IgD-negative memory B cell (primary cell): ENCODE results near the gene FOXI1. TPM values are rescaled to one million over a fixed set of nuclear protein-coding genes. Genes with fewer than 3 reads are reported as not detected.

Experiments used
- H3K27ac Mint-ChIP-seq, 3 donors: one replicate each; pipeline ENCODE4 v1.8.0; 2020 to 2022; ENCODE audit warnings: mild to moderate bottlenecking in 3 of 3, mixed read lengths in 3 of 3, moderate library complexity in 1 of 3
- H3K27me3 Mint-ChIP-seq: one replicate; pipeline ENCODE4 v1.8.0; 2021; ENCODE audit warnings: mixed read lengths
- H3K36me3 Mint-ChIP-seq: one replicate; pipeline ENCODE4 v1.8.0; 2020; ENCODE audit warnings: mild to moderate bottlenecking, mixed read lengths
- H3K4me1 Mint-ChIP-seq, 3 donors: one replicate each; pipeline ENCODE4 v1.8.0; 2020 to 2022; ENCODE audit warnings: mixed read lengths in 3 of 3, mild to moderate bottlenecking in 1 of 3
- H3K4me3 Mint-ChIP-seq, 4 donors: one replicate each; pipeline ENCODE4 v1.8.0; 2020 to 2022; ENCODE audit warnings: mild to moderate bottlenecking in 4 of 4, mixed read lengths in 4 of 4, moderate library complexity in 3 of 4
- H3K9me3 Mint-ChIP-seq, 3 donors: one replicate each; pipeline ENCODE4 v1.8.0; 2020 to 2021; ENCODE audit warnings: mixed read lengths in 3 of 3, mild to moderate bottlenecking in 1 of 3
- polyA plus RNA-seq: library from polyadenylated mRNA; unstranded; fragments of 300-500 nt; fragmentation: Illumina TruSeq; gene quantifications from one replicate; pipeline ENCODE4 v1.2.3, GENCODE V29; 2021

FOXI1 gene
- polyA plus RNA-seq, 1 donor from 2014 or later, result not detected

DNA sequence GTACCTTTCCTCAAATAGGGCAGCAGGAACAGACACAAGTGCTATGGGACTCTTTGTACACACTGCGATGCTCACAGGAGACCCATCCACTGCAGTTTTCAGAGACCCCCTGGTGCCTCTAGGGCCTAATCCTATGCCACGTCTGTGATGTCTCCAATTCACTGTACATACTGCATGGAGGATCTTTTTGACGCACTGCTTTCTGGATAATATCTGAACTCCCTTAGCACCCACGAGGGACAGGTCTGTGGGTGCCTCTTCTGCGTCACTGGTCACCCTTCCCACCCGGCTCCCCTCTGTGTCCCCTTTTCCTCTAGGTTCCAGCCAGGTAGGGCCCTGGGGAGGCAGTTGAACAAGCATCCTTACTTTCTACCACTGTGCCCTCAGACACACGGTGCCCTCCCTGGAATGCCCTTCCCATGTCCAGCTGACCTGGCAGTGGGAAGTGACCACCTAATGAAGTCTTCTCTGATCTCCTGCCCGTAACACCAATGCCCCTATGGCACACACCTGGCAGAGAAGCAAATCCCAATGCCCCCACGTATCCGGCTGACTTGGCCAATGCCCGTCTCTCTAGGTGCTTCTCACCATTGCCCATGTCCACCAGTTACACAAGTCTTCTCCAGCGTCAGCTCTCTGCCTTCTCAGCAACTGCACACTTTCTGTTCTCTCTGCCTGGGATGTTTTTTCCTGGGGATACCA lies 41.5 kb downstream of the FOXI1 start:
- Mint-ChIP-seq H3K4me3 (no peak overlapping the region), H3K27me3 (peaks cover 8% of the 10 kb centered on the region), H3K36me3 (peaks cover 2% of the 10 kb centered on the region), H3K27ac (no peak overlapping the region), H3K4me1 (no peaks in the 10 kb centered on the region), H3K9me3 (no peaks in the 10 kb centered on the region)

DNA sequence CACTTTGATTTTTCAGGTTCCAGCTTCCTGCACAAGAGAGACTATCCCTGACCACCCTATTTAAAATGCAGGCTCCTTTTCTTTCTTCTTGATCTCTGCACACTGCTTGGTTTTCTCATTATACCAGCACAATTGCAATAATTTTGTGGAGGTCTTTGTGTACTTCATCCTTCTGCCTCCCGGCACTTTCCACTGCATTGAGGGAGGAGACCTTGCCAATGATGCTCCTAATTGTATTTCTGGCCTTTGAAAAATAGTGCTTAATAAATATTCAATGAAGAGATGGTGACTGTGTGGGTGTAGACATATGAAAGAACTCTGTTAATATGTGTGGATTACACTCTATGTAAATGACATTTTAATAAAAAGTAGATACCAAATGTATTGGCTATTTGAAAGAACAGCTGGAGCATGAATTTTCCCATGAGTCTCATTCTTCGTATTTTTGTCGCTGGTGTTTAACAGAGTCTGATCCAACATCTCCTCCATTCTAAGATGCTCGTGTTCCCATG lies 42.1 kb downstream of the FOXI1 start:
- H3K9me3 Mint-ChIP-seq, result no peaks in the 10 kb centered on the region
- H3K4me1 Mint-ChIP-seq, result no peaks in the 10 kb centered on the region
- H3K36me3 Mint-ChIP-seq, result no peaks in the 10 kb centered on the region
- H3K4me3 Mint-ChIP-seq, result no peak overlapping the region
- no peak overlapping the region for H3K27ac Mint-ChIP-seq
- peaks cover 7% of the 10 kb centered on the region for H3K27me3 Mint-ChIP-seq

DNA sequence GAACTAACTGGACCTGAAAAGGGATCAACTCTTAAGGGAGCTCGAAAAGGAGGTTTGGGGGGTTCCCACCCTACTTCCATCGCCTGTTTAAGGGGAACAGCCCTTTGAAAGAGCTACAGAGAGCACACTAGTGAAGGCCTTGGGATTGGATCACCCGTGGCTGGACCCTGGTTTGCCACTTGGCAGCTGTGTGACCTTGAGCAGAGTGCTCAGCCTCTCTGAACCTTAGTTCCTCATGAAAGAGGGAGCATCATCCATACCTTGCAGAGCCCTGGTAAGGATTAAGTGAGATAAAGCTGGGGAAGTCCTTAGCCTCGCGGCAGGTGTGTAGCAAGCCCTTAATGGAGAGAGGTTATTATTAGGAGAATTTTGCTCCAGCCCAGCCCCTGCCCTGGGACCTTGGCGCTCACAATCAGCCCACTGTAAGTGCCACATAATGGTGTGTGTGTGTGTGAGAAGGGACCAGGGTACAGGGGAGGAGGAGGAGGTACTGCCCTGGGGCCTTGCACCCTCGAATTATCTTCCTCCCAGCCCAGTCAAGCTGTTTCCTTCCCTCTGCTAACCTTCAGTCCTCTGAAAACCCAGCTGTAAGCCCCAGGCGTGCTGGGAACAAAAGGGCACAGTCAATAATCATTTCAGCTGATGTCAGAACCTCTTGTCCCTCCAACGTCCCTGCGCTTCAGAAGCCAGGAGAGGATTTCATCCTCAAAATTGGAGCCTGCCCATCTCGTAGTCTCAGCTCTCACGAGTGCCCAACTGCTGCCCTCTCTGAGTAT lies 42.9 kb downstream of the FOXI1 start:
- Mint-ChIP-seq H3K4me3 (no peak overlapping the region), H3K27me3 (peaks cover 7% of the 10 kb centered on the region), H3K9me3 (no peaks in the 10 kb centered on the region), H3K36me3 (no peaks in the 10 kb centered on the region), H3K27ac (no peak overlapping the region), H3K4me1 (no peaks in the 10 kb centered on the region)

DNA sequence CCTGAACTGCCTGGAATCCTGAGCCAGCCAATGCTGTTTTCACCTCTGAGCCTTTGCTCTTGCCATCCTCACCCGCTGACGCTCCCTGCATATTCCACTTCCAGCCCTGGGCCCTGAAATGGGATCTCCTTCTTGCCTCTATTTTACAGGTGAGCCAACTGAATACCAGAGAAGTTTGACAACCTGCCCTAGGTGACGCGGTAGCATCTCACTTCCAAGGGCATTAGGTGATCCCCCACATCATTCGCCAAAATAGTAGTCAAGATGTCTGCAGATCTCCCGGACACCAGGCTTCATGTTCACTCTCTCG lies 43.5 kb downstream of the FOXI1 start:
- Mint-ChIP-seq H3K27me3 (peaks cover 7% of the 10 kb centered on the region), H3K27ac (no peak overlapping the region), H3K9me3 (no peaks in the 10 kb centered on the region), H3K4me1 (no peaks in the 10 kb centered on the region), H3K4me3 (no peak overlapping the region), H3K36me3 (no peaks in the 10 kb centered on the region)

DNA sequence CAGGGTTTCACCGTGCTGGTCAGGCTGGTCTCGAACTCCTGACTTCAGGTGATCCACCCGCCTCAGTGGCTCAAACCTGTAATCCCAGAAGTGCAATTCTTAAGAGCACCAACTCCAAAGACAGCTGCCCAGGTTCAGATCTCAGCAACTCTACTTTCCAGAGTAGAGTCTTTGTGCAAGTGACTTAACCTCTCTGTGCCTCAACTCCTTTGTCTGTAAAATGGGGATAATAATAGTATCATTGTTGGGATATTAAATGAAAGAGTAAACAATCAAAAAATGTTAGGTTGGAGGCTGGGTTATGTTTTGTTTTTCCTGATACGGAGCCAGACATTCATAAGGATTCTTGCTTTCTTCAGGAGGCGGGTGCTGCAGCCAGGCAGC lies 45.0 kb downstream of the FOXI1 start:
- no peak overlapping the region for H3K4me3 Mint-ChIP-seq
- no peaks in the 10 kb centered on the region for H3K36me3 Mint-ChIP-seq
- peaks cover 0 to 5% (median 5%) of the 10 kb centered on the region in 3 donors for H3K4me1 Mint-ChIP-seq
- peaks cover 7% of the 10 kb centered on the region for H3K27me3 Mint-ChIP-seq
- H3K27ac Mint-ChIP-seq, result no peak overlapping the region
- H3K9me3 Mint-ChIP-seq, result no peaks in the 10 kb centered on the region

DNA sequence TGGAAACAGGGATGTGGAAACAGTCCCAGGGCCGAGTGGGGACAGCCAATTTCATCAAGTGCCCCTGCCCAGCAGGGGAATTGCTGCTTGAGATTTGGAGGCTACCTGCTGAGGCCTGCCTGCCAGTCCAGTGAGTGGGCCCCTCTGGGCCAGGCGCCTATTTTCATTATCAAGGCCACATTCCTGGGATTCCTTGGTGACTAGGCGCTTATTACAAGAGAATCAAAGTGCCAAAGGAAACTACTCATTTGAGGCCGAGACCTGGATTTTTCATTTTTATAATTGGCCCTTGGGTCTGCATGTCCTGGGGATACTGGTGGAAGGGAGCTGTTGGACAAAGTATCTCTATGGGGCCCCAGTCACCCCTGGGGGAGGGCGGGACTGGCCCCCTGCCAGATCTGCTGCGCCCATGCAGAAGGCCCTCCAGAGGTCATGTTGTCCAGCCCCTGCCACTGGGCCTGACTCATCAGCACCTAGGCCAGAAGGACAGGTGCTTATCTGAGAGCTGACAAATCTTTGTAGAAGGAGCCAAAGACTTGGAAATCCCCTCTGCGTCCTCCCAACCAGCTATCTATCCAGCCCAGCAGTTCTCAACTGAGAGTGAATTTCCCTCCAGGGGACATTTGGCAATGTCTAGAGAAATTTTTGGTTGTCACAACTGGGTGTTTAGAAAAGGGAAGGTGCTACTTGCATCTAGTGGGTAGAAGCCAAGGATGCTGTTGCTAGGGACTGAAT lies 45.6 kb downstream of the FOXI1 start:
- H3K27ac Mint-ChIP-seq, result no peak overlapping the region
- peaks cover 4 to 5% (median 5%) of the 10 kb centered on the region in 3 donors for H3K4me1 Mint-ChIP-seq

DNA sequence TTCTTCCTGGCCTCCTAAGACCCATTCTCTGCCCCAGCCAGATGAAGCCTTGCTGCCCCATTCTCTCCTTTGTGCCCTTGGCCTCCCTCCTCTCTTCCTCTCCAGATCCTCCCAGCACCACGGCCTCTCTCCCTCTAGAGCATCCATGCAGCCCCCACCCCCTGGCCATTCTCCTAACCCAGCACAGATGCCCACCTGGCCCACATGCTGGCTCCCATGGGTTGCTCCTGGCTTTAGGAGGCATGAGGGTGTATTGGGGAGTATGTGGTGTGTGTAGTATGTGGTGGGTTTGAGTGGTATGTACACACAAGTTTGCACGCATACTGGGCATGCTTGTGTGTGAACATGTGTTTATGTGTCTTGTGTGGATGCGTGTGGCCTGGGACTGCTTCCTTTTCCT lies 47.1 kb downstream of the FOXI1 start:
- Mint-ChIP-seq H3K4me1 (peaks cover 4 to 5% (median 5%) of the 10 kb centered on the region in 3 donors), H3K9me3 (no peaks in the 10 kb centered on the region), H3K36me3 (no peaks in the 10 kb centered on the region), H3K27ac (no peak overlapping the region), H3K27me3 (peaks cover 3% of the 10 kb centered on the region), H3K4me3 (peak overlapping the region in 1 of 4 donors; percentile 39)

More for the DNA sequence above, 45.6 kb downstream of the FOXI1 start:
- peaks cover 7% of the 10 kb centered on the region for H3K27me3 Mint-ChIP-seq
- no peak overlapping the region for H3K4me3 Mint-ChIP-seq
- H3K36me3 Mint-ChIP-seq, result no peaks in the 10 kb centered on the region
- H3K9me3 Mint-ChIP-seq, result no peaks in the 10 kb centered on the region

DNA sequence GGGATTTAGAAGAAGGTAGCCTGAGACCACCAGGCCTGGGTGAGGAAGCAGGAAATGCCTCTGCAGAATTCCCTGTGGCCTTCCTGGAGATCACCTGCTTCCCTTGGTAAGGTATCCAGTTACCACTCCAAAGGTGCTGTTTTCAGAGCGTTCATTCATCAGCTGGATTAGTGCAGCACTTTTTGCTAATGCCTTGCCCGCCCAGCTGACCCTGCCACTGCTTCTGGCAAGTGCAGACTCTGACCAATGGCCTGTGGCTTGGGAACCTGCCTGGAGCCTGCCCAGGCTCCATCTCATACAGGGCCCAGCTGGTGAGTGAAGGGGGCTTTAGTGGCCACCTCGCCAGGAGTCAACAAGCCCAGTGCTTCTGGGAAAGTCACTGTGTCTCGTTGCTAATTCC lies 48.6 kb downstream of the FOXI1 start:
- Mint-ChIP-seq H3K4me1 (peaks cover 4 to 5% (median 5%) of the 10 kb centered on the region in 3 donors), H3K4me3 (no peak overlapping the region), H3K27ac (no peak overlapping the region), H3K27me3 (peaks cover 2% of the 10 kb centered on the region), H3K9me3 (no peaks in the 10 kb centered on the region), H3K36me3 (no peaks in the 10 kb centered on the region)

DNA sequence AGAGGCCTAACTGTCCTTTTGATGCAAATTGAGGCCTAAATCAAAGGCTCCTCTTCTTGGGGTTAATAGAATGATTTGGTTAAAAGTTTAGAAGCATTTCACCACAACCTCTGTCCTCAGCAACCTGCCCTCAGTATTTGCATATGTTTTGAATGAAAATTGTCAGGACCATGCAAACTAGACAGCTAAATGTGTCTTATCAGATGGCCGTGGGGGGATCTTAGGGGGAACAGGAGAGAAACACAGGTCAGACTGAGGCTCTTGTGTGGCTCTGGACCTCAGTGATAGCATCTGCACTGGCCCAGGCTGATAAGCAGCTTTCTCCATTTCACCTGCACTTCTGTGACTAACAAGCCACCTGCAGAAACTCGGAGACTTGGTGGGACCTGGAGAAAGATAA lies 49.0 kb downstream of the FOXI1 start:
- no peaks in the 10 kb centered on the region for H3K27me3 Mint-ChIP-seq
- H3K27ac Mint-ChIP-seq, result no peak overlapping the region
- peaks cover 4 to 5% (median 5%) of the 10 kb centered on the region in 3 donors for H3K4me1 Mint-ChIP-seq
- no peaks in the 10 kb centered on the region for H3K9me3 Mint-ChIP-seq
- H3K36me3 Mint-ChIP-seq, result no peaks in the 10 kb centered on the region
- H3K4me3 Mint-ChIP-seq, result no peak overlapping the region

DNA sequence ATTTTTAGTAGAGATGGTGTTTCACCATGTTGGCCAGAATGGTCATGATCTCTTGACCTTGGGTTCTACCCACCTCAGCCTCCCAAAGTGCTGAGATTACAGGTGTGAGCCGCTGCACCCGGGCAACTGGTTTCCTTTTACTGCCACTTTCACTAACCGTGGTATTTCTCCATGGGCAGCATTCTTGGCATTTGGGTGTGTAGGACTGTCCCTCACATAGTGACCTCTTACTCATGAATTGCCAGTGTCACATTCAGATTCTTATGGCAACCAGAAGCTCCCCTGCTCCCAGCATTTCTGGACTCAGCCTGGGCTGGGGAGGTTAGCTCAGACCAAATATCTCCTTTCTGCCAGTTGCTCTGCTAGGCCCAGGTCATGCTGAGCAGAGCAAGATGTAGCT lies 50.1 kb downstream of the FOXI1 start:
- Mint-ChIP-seq H3K27me3 (no peaks in the 10 kb centered on the region), H3K4me1 (peaks cover 4 to 7% (median 5%) of the 10 kb centered on the region in 3 donors), H3K27ac (no peak overlapping the region), H3K4me3 (peak overlapping the region in 1 of 4 donors; percentile 42), H3K36me3 (no peaks in the 10 kb centered on the region), H3K9me3 (no peaks in the 10 kb centered on the region)

DNA sequence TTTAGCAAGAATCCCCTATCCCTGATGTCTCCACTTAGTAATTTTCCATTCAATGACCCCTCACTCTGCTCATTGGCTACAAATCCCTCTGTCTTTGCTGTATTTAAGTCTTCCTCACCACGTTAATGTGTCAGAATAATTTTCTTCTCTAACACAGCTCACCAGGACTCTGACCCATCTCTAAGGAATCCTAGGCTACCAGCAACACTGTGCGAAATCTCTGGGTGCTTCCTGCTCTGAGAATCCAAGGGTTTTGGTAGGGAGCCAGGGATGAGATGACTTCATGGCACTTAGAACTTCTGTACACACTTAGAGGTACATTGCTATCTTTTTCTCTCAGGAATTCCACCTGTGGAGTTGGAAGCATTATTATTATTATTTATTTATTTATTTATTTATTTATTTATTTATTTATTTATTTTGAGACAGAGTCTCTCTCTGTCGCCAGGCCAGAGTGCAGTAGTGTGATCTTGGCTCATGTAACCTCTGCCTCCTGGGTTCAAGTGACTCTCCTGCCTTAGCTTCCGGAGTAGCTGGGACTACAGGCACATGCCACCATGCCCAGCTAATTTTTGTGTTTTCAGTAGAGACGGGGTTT lies 53.5 kb downstream of the FOXI1 start:
- no peaks in the 10 kb centered on the region for H3K9me3 Mint-ChIP-seq
- H3K27ac Mint-ChIP-seq, result no peak overlapping the region
- peaks cover 5 to 10% (median 8%) of the 10 kb centered on the region in 3 donors for H3K4me1 Mint-ChIP-seq
- H3K4me3 Mint-ChIP-seq, result no peak overlapping the region
- H3K36me3 Mint-ChIP-seq, result no peaks in the 10 kb centered on the region
- peaks cover 3% of the 10 kb centered on the region for H3K27me3 Mint-ChIP-seq

Other genes starting within 250 kb of the FOXI1 start
- not detected for gene INSYN2B, start 125.4 kb upstream of the FOXI1 start, polyA plus RNA-seq
- not detected for gene C5orf58, start 127.1 kb downstream of the FOXI1 start, polyA plus RNA-seq
- 31.6 TPM for gene LCP2, start 191.9 kb downstream of the FOXI1 start, polyA plus RNA-seq